HepG2 (cell line): Measurements from ENCODE around the gene IRX5. TPM values are rescaled to one million over a fixed set of nuclear protein-coding genes. Genes with fewer than 3 reads are reported as not detected.

Source experiments
- ATAC-seq: fragments of 200-7000 bp; cut with Tn5 transposase; 3 replicates; pipeline ENCODE4 v1.9.1; 2020; ENCODE audit warnings: mild to moderate bottlenecking, moderate library complexity
- BruUV-seq: library from RNA; stranded (reverse); fragments of 400-500 nt; replicated peaks from 2 replicates; lab custom pipeline; 2021; lab: Mats Ljungman, UMichigan
- CTCF ChIA-PET: fragments of 300-600 bp; formaldehyde crosslinking; extraction: SDS; loops from one replicate; lab custom pipeline; 2021; ENCODE audit warnings: low total read pairs, inconsistent platforms, low intra/inter-chr PET ratio; lab: Yijun Ruan, JAX
- POLR2A ChIA-PET: fragments of 350-600 bp; sonication (Branson Sonifier 250); formaldehyde crosslinking; loops from one replicate; lab custom pipeline; 2020; ENCODE audit warnings: antibody characterized with exemption, inconsistent platforms; lab: Yijun Ruan, JAX
- DNase-seq: peaks from one replicate; pipeline ENCODE4 v3.0.0-alpha.2; 2015; ENCODE audit warnings: low spot score
- FAIRE-seq: peaks from 3 replicates; lab custom pipeline; 2011; peaks lifted over from hg19 to GRCh38; lab: Jason Lieb, UNC
- H2AFZ ChIP-seq: one replicate; pipeline ENCODE4 v1.6.1; 2011; ENCODE audit warnings: low read length, inconsistent platforms
- H3K27ac ChIP-seq: fragments of 300-600 bp; 3 replicates; pipeline ENCODE4 v1.8.0; 2011; ENCODE audit warnings: mixed run types, mild to moderate bottlenecking, mixed read lengths, low read length, inconsistent platforms; ENCODE audit not compliant: insufficient read depth; ENCODE audit errors: extremely low read length
- H3K27me3 ChIP-seq, 2 experiments: fragments of 200-600 bp in 1 of 2; 2 replicates in 1 of 2; 3 replicates in 1 of 2; pipeline versions ENCODE4 v1.6.0 to v1.8.0; 2011; ENCODE audit warnings: low read length in 2 of 2, mild to moderate bottlenecking in 2 of 2, moderate library complexity in 2 of 2, inconsistent platforms in 1 of 2; ENCODE audit not compliant: insufficient read depth in 2 of 2, control insufficient read depth in 1 of 2
- H3K36me3 ChIP-seq, 2 experiments: fragments of 200-600 bp in 1 of 2; replicated peaks in 1 of 2; 2 replicates in 1 of 2; 3 replicates in 1 of 2; pipeline versions ENCODE4 v1.5.1 to v1.8.0; 2011; ENCODE audit warnings: low read length in 2 of 2, inconsistent platforms in 1 of 2; ENCODE audit not compliant: insufficient read depth in 2 of 2, control insufficient read depth in 1 of 2
- H3K4me1 ChIP-seq: 2 replicates; pipeline ENCODE4 v1.5.1; 2012; ENCODE audit warnings: low read length, inconsistent platforms; ENCODE audit not compliant: insufficient read depth
- H3K4me2 ChIP-seq: 2 replicates; pipeline ENCODE4 v1.6.0; 2011; ENCODE audit warnings: low read depth, low read length, inconsistent platforms
- H3K4me3 ChIP-seq, 3 experiments: fragments of 200-600 bp in 1 of 3; sonication (generic), shearing (Covaris generic) in 1 of 3; replicated peaks in 1 of 3; 2 replicates each; pipeline ENCODE4 v1.5.1; 2011 to 2016; ENCODE audit warnings: low read length in 3 of 3, inconsistent platforms in 2 of 3, low read depth in 2 of 3, mild to moderate bottlenecking in 2 of 3, control low read depth in 1 of 3, mixed read lengths in 1 of 3; ENCODE audit not compliant: insufficient read depth in 1 of 3
- H3K79me2 ChIP-seq: one replicate; pipeline ENCODE4 v1.6.1; 2011; ENCODE audit warnings: low read length, inconsistent platforms; ENCODE audit not compliant: insufficient read depth
- H3K9ac ChIP-seq: 2 replicates; pipeline ENCODE4 v1.6.0; 2011; ENCODE audit warnings: mild to moderate bottlenecking, low read depth, low read length, inconsistent platforms; ENCODE audit not compliant: insufficient read depth
- H3K9me3 ChIP-seq: 2 replicates; pipeline ENCODE4 v1.5.1; 2012; ENCODE audit warnings: mild to moderate bottlenecking, low read length
- H4K20me1 ChIP-seq: 2 replicates; pipeline ENCODE4 v1.6.0; 2011; ENCODE audit warnings: inconsistent platforms, mild to moderate bottlenecking, low read length, moderate library complexity; ENCODE audit not compliant: insufficient read depth
- AFF4 ChIP-seq: sonication (generic); formaldehyde crosslinking; IDR thresholded peaks from 2 replicates; pipeline ENCODE4 v1.4.0; 2020; ENCODE audit warnings: missing genetic modification reagents
- FLYWCH1 ChIP-seq: sonication (generic); formaldehyde crosslinking; IDR thresholded peaks from 2 replicates; pipeline ENCODE4 v1.8.1; 2023; ENCODE audit warnings: mild to moderate bottlenecking, missing genetic modification reagents
- ONECUT2 ChIP-seq: sonication (generic); formaldehyde crosslinking; IDR thresholded peaks from 2 replicates; pipeline ENCODE4 v1.4.0; 2020; ENCODE audit warnings: missing genetic modification reagents
- POLR2G ChIP-seq: fragments of 200-400 bp; formaldehyde crosslinking; IDR thresholded peaks from 2 replicates; pipeline ENCODE4 v1.6.1; 2018; ENCODE audit warnings: mild to moderate bottlenecking, low read depth, low read length, moderate library complexity
- RARA ChIP-seq: IDR thresholded peaks from 2 replicates; pipeline ENCODE4 v1.6.1; 2016; ENCODE audit warnings: missing genetic modification reagents, missing compliant biosample characterization
- SSRP1 ChIP-seq: IDR thresholded peaks from 2 replicates; pipeline ENCODE4 v1.6.1; 2016; ENCODE audit warnings: control low read depth
- ZBTB42 ChIP-seq: sonication (generic); formaldehyde crosslinking; IDR thresholded peaks from 2 replicates; pipeline ENCODE4 v1.5.0; 2020; ENCODE audit warnings: mild to moderate bottlenecking, missing genetic modification reagents
- ZNF207 ChIP-seq: fragments of 450-650 bp; IDR thresholded peaks from 2 replicates; pipeline ENCODE4 v1.6.1; 2016; ENCODE audit warnings: antibody characterized with exemption, borderline replicate concordance
- ZNF24 ChIP-seq: fragments of 450-650 bp; IDR thresholded peaks from 2 replicates; pipeline ENCODE4 v1.6.1; 2017; ENCODE audit warnings: antibody characterized with exemption, mild to moderate bottlenecking
- ZNF446 ChIP-seq: sonication (generic); formaldehyde crosslinking; IDR thresholded peaks from 2 replicates; pipeline ENCODE4 v1.5.0; 2020; ENCODE audit warnings: mild to moderate bottlenecking, missing genetic modification reagents
- ZNF569 ChIP-seq: sonication (generic); formaldehyde crosslinking; IDR thresholded peaks from 2 replicates; pipeline ENCODE4 v1.5.0; 2020; ENCODE audit warnings: mild to moderate bottlenecking, missing genetic modification reagents, moderate library complexity, borderline replicate concordance
- ZNF607 ChIP-seq: sonication (generic); formaldehyde crosslinking; IDR thresholded peaks from 2 replicates; pipeline ENCODE4 v1.5.1; 2020; ENCODE audit warnings: missing genetic modification reagents, mild to moderate bottlenecking, borderline replicate concordance
- ZNF850 ChIP-seq: sonication (generic); formaldehyde crosslinking; conservative IDR thresholded peaks from 2 replicates; pipeline ENCODE4 v1.9.0; 2021; ENCODE audit warnings: mild to moderate bottlenecking, missing genetic modification reagents
- WGBS: methylation state at CpG from one replicate; pipeline ENCODE4 v1.1.6; 2017; ENCODE audit warnings: low lambda C conversion rate; 5-methylcytosine and 5-hydroxymethylcytosine counted together
- in situ Hi-C: cut with HindIII; loops from 2 replicates; pipeline ENCODE4 v1.10.0; 2017; ENCODE audit warnings: low pct_unique_long_range_greater_than_20kb; ENCODE audit not compliant: extremely low pct_ligation_motif_present
- intact Hi-C: fragments of 100-400 bp; cut with micrococcal nuclease; formaldehyde crosslinking; loops from one replicate; pipeline ENCODE4 v1.10.0; 2022; ENCODE audit not compliant: unreplicated experiment
- polyA plus RNA-seq, 8 experiments: library from polyadenylated mRNA; depleted of rRNA in 3 of 8; stranded (reverse) in 7 of 8; unstranded in 1 of 8; fragments of >200 nt; fragmentation: Illumina TruSeq in 4 of 8; extraction: Trizol in 4 of 8; gene quantifications; 2 replicates each; pipeline versions ENCODE4 v1.2.1 to v1.2.3, GENCODE V29; 2011 to 2016; ENCODE audit warnings: low read depth in 4 of 8, missing spikeins in 1 of 8, mixed read lengths in 1 of 8; ENCODE audit not compliant: insufficient read depth in 1 of 8
- total RNA-seq, 5 experiments: library from RNA; depleted of rRNA; stranded (reverse); fragments of >200 nt; fragmentation: Illumina TruSeq; extraction: Trizol; gene quantifications; 2 replicates each; pipeline ENCODE4 v1.2.3, GENCODE V29; 2016; ENCODE audit warnings: low read depth in 1 of 5

IRX5 gene
- total and polyA plus RNA-seq, 2 of the 13 experiments (the other 11 are each of a cell fraction or from before 2014, with no cell fraction given): not detected

GRCh38 chr16:54976651-54977200, 46.1 kb downstream of the IRX5 start:
- no peaks in the 10 kb centered on the region for H3K36me3 ChIP-seq
- peaks cover 0 to 5% of the 10 kb centered on the region in 2 experiments; a peak in 2 of 5 replicates for H3K27me3 ChIP-seq
- CTCF ChIA-PET: no interaction called here
- H3K79me2 ChIP-seq: no peaks in the 10 kb centered on the region
- ATAC-seq: no peak
- no peaks in the 10 kb centered on the region for H3K4me1 ChIP-seq
- no peaks in the 10 kb centered on the region for H4K20me1 ChIP-seq
- no peaks in the 10 kb centered on the region for H3K9me3 ChIP-seq
- no peak overlapping the region for H3K4me3 ChIP-seq
- TF ChIP-seq AFF4 (CRISPR knock-in tag) (no peak), SSRP1 (CRISPR knock-in tag) (no peak), RARA (no peak), ZNF569 (CRISPR knock-in tag) (no peak), ZBTB42 (CRISPR knock-in tag) (no peak), ZNF446 (no peak), FLYWCH1 (CRISPR knock-in tag) (no peak), ZNF24 (no peak), POLR2G (no peak), ONECUT2 (CRISPR knock-in tag) (no peak), ZNF850 (no peak), ZNF207 (no peak), ZNF607 (CRISPR knock-in tag) (no peak)
- no peak overlapping the region for H3K27ac ChIP-seq
- POLR2A ChIA-PET: no interaction called here
- H3K4me2 ChIP-seq: no peak overlapping the region
- no peak for FAIRE-seq
- in situ Hi-C loops: no loop called here
- intact Hi-C loops: no loop called here
- H2AFZ ChIP-seq: no peak overlapping the region
- no peak for DNase-seq
- 57% methylated on average over 13 of the region's 13 CpGs for WGBS
- no peak overlapping the region for H3K9ac ChIP-seq
- no TSS peak for BruUV-seq
